SK-MEL-5 (cell line): ENCODE measurements around the gene PURB. TPM values are rescaled to one million over a fixed set of nuclear protein-coding genes. Genes with fewer than 3 reads are reported as not detected.
"Not testable (repeated sequence)": the region's sequence is repeated elsewhere in the genome, so short reads cannot be mapped to it uniquely, and the experiment has no call there.

Source experiments
- DNase-seq: peaks from one replicate; pipeline ENCODE4 v3.0.0-alpha.2; 2016; ENCODE audit warnings: low read depth, low spot score
- in situ Hi-C: cut with HindIII; loops from 2 replicates; pipeline ENCODE4 v1.10.0; 2016; ENCODE audit warnings: low sequenced_read_pairs, high pct_unique_total_duplicates, low pct_unique_long_range_greater_than_20kb
- total RNA-seq: library from RNA; depleted of rRNA; stranded (reverse); fragments of >200 nt; shearing (Covaris generic); gene quantifications from 2 replicates; pipeline ENCODE4 v1.2.3, GENCODE V29; 2014

Gene PURB
- total RNA-seq, 1 experiment from 2014 or later, result 23.4 TPM

DNA sequence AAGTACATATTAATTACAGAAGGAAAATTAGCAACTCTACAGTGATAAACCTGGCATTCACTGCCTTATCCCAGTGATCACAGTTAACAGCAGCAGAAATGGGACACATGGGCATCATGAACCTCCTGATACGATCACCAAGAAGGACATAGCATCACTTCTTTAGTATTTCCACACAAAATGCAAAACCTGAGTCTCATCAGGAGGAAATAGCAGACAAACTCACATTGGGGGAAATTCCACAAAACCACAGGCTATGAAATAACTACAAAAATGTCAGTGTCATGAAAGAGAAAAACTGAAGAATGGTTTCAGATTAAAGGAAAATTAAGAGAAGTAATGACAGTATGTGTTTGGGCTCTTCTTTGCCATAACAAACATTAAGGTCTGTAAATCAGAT is 12.0 kb upstream of the PURB start:
- in situ Hi-C loops, result no loop called here
- DNase-seq, result no peak

DNA sequence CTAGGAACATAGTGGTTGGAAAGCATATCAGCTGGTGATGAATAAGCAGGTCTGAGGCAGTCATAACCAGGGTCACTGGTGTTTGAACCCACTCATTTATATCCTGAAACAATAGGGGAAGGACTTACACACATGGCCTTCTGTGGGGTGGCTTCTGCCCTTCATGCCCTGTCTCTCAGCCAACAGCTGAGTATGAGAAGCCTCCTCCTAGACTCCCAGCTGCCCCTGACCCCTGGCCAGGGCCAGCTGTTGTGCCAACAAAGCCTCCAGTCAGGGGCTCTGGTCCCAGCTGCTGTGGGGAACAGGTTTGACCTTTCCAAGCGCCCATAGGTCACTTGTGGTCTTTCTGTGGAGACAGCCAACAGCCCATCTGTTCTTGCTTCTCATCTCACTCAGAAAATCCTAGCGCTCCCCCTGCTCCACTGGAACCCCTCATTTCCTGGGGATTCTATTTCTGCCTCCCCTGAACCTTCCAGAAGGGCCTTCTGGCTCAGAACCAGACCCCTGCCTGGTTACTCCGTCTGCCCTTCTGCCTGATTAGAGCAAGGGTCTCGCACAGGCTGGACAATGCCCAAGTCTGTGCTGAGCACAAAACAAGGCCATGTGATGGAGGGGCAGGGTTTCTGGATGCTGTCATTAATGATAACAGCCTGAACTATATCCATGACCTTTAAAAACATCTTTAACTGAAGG is 9.7 kb upstream of the PURB start:
- DNase-seq, result no peak
- in situ Hi-C loops, result no loop called here

DNA sequence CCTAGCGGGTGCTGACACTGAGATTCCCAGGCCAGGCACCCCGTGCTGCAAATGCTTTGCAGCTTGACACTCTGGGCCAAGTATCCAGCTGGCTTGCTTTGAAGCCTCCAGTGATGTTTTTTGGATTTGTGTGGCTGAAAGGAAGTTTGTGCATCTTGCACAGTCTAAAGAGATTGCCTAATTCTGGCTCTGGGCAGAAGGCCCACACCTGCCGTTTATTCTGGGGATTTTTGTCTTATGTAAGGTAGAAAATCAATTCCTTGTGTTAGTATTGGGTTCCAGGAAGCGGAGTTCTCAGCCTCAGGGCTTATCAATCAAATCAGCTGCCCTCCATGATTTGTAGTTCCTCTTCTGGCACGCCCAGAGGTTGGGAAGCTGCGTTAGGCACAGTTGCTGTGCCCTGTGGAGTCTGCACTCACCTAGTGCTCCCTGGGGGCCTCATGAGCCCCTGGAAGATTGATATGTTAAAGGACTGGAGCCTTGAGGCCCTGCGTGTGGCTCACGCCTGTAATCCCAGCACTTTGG is 8.4 kb upstream of the PURB start:
- in situ Hi-C loops, result no loop called here
- no peak for DNase-seq

DNA sequence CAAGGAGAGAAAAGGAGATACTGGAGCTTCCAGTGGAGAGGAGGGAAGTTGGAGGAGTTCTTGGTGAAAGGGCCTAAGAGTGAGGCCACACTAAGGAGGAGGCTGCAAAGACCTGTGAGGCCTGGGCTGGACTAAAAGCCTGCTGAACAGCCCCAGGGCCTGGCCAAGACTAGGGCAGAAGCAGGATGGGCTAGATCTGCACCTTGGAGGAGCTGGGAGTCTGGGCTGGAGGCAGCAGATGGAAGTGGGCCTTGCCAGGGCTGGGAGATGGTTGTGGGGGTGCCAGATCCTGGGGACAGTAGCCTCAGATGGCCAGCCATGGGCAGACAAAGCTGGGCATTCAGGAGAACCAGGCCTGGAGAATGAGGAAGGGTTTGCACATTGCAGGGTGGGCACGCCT is 6.5 kb upstream of the PURB start:
- DNase-seq, result no peak
- in situ Hi-C loops, result no loop called here

DNA sequence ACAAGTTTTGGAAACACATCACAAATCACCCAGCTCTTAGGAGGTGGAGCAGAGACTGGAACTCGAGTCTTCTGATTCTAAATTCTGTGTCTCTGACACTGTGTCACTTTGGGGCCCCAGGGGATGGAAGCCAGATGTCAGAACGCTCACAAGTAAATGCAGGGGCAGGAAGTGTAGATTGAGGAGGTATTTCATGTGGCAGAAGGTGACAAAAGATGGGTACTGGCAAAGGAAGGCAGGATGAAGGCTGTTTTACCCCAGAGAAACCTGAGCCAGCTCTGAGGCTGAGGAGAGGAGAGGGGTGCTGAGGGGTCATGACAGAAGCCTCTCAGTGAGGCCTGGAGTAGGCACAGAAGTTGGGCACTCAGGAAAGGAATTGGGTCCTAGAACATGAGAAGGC is 6.0 kb upstream of the PURB start:
- DNase-seq, result no peak
- in situ Hi-C loops, result no loop called here

DNA sequence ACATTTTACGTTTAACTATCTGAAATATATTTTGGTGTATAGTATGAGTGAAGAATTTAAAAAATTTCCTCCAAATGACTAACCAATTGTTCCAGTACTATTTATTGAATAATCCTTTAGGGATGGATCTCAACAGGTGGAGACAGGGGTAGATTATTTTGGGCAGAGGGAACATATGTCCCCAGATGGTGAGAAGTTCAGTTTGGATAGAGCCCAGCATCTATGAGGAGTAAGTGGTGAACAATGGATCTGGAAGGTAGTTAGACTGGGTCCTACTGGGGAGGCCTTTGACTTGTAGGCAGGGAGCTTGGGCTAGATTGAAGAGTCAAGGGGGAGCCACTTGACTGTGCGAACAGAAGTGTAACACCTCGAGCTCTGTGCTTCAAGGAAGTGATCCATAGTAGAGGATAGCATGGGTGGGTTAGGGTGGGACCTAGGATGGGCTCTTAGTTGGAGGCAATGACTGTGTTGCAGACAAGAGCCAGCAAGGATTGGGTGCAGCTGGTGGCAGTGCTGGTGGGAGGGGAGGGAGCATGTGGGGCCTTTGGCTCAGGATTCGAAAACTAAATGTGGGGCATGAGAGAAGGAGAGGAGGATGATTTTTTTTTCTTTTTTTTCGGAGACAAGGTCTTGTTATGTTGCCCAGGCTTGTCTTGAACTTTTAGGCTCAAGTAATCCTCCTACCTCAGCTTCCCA is 3.9 kb upstream of the PURB start:
- DNase-seq, result no peak
- in situ Hi-C loops, result no loop called here

DNA sequence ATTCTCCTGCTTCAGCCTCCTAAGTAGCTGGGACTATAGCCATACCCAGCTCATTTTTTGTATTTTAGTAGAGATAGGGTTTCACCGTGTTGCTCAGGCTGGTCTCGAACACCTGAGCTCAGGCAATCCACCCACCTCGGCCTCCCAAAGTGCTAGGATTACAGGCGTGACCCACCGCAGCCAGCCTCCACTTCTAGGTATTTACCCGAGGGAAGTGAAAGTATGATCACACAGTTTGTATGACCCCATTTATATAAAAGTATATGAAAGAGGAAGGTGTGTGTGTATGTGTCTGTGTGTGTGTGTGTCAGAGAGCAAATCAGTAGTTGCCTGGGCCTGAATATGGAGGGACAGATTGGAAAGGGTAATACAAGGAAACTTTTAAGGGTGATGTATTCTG is 2.0 kb upstream of the PURB start:
- in situ Hi-C loops, result no loop called here
- no peak for DNase-seq

DNA sequence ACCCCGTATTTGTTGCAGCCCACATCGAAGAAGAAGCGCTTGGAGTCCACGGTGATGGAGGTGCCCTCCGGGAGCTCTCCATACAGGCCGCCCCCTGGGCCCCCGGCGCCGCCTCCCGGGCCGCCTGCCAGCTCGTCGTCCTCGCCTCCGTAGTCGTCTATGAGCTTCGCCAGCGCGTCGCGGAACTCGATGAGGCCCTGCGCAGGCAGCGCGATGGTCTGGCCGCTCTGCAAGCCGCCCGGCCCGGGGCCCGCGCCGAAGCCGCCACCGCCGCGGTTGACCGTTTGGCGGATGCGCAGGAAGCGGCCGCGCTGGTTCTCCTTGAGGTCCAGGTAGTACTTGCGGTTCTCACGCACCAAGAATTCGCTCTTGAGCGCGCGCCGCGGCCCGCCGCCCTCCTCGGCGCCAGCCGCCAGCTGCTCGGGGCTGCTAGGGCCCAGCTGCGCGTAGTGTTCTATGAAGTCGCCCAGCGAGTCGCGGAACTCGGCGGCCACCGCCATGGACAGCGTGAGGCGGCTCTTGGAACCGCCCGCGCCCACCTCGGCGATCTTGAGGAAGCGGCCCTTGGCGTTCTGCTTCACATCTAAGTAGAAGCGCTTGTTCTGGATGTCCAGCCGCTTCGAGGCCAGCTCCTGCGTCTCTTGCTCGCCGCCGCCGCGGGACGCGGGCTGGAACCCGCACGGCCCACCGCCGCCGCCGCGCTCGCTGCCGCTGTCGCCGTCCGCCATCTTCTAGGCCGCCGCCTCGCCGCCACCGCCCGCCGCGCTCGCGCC is 523 bp downstream of the PURB start:
- DNase-seq, result peak; percentile 37
- in situ Hi-C loops, result no loop called here

DNA sequence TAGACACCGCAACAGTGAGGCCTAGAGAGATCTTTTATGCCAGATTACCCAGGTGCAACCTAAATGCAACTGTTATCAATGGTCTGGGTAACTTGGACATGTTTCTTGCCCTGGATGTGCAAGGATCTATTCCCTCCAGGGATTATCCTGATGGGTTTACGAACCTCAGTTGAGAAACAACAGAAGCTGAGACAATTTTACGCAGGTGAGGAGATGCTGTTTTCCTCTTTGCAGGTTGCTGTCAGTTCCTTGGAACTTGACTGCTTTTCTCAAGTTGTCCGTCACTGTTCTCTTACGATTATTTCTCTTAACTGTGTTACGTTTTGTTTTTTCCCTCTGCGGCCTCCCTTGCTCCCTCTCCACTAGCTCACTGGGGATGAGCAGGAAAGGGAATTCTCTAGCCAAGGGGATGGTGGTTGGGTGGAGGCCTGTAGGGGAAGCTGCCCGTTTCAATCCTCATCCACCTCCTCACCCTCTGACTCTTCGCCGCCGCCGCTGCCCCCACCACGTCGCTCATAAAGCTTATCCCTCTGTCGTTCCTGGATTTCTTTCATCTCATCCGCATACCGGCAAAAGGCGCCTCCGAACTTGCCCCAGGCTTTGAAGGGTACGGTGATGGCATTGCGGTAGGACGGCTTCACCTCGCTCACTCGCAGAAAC is 1.2 kb downstream of the PURB start:
- in situ Hi-C loops, result no loop called here
- DNase-seq, result no peak

DNA sequence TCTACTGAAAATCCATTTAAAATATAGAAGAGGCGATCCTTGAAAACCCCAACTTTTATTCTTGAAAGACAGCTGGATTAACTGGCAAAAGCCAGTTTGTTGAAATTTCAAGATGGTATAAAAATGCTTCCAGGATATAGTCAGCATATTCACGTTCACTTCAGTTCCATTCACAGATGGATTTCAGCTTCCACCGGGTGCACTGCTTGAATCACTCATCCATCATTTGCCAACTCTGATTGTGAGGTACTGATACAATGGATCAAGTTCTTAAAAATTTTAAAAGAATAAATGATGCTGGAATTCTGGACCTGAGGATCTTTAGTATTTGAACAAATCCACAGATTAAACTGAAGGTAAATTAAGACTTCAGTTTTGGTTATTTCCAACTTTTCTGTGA is 2.4 kb downstream of the PURB start:
- in situ Hi-C loops, result no loop called here
- no peak for DNase-seq

DNA sequence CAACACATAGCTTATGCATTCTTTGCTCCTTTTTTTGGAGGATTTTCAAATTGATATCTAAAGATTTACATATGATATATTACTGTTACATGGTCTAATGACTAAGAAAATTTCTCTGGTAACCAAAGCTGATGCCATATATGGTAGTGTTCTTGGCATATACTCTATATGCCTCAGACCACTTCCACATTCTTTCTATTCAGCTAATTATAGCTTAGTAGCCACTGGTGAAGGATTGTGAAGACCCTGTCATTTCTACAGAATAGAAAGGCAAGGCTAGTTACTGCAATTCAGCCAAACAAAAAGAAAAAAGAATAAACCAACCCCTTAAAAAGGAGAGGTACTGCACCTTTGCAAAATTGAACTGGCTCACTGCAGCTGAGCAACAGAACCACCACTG is 3.7 kb downstream of the PURB start:
- in situ Hi-C loops, result no loop called here
- DNase-seq, result no peak

DNA sequence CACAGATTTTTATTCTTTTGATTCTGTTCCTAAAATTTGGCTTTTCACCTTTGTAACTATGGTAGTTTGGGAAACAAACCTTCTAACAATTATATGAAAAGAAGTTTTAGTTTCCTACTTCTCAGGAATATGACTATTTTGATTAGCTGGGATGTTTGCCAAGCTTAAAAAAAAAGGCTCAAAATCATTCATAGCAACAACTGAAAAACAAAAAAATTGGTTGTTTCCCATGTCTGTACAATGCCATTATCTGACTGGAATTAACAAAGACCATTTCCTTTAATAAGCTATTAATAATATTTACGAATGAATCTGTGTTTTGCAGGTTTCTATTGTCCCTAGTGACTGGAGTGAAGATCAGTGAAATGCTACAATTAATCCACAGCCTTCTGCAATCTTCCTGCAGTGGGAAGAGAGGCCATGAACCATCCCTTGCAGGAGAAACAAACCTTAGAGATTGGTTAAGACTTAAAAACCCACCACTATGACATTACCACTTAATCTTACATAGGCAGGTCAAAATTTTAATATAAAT is 4.2 kb downstream of the PURB start:
- in situ Hi-C loops, result no loop called here

DNA sequence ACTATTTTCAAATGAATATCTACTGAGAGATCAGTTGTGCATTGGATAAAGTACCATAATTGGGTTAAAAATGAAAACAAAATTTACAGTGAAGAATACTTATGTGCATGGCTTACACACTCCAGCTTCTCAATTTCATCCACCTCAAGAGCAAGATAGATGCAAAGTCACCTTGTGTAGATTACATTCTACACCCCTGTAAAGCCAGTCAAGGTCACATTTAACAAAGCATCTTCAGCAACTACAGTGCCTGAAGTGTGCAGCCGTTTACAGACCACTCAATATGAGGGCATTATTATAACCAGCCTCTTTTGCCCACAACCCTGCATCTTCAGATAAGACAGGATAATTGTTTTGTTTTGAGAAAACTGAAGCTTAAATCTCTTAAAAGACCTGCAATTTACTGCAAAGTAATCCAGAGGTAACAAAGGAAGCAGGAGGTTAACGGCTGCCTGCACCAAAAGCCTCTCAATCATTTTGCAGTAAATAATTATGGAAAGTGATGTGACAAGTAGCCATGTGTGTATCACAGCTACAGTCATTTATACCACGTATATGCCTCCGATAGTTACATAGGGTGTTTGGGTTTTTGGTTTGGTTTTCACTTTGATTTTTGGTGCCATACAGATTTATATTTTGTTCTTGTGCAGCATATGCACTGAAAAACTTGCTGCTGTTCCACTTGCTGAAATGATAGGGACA is 4.9 kb downstream of the PURB start:
- no peak for DNase-seq
- in situ Hi-C loops, result no loop called here

More for the DNA sequence above, 4.2 kb downstream of the PURB start:
- DNase-seq, result no peak

DNA sequence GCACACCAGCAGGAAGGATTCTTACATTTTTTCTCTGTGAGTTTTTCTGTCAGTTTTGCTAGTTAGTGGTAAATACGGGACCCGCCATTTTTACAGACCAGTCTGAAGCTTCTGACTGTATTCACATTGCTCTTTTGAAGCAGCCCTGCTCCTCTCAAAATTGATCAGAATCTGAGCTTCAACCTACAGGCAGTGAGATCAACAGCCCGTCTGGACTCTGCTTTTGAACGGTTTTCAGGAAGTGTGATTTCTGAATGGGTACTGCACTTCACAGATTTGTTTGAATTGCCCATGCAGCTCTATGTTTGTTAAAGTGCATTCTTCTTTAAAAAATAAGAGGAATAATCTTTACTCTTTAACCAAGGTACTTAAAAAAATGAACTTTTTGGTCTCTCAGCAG is 8.9 kb downstream of the PURB start:
- in situ Hi-C loops, result no loop called here
- DNase-seq, result no peak

DNA sequence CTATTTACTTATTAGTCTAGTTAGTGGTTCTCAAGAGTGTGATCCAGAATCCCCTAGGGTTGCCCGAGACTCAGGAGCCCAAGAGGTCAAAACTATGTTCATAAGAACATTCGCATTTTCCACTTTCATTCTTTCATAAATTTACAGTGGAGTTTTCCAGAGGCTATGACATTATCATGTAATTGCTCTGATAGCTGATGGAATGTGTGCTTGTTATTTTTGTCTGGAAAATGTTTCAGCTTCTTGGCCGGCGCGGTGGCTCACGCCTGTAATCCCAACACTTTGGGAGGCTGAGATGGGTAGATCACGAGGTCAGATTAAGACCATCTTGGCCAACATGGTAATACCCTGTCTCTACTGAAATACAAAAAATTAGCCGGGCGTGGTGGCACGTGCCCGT is 10.1 kb downstream of the PURB start:
- in situ Hi-C loops, result no loop called here
- DNase-seq, result no peak

DNA sequence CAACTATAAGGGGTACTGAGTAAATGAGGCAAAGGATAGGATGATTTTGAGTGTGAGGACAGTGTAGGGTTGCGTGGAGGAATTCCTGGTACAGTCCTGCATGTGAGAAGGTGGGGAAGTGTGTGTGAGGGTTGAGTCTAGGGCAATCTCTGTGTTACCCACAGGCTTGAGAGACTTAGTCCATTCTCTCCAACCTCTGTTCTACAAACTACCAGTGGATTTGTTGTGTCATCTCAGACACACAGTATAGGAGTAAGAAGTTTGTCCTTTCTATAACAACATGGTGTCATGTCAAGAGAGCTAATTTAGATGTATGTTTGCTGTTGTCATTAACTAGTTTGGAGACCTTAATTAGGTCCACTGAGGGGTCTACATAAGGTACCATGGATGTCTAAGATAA is 12.5 kb downstream of the PURB start:
- in situ Hi-C loops, result no loop called here
- no peak for DNase-seq

DNA sequence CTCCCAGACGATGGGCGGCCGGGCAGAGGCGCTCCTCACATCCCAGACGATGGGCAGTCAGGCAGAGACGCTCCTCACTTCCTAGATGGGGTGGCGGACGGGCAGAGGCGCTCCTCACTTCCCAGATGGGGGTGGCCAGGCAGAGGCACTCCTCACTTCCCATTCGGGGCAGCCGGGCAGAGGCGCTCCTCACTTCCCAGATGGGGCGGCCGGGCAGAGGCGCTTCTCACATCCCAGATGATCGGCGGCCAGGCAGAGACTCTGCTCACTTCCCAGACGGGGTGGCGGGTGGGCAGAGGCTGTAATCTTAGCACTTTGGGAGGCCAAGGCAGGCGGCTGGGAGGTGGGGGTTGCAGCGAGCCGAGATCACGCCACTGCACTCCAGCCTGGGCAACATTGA is 13.4 kb downstream of the PURB start:
- DNase-seq, in situ Hi-C loops: not testable (repeated sequence)
